Measurements from ENCODE around the gene MCUB.
"Not testable (repeated sequence)": the region's sequence is repeated elsewhere in the genome, so short reads cannot be mapped to it uniquely, and the experiment has no call there.

Gene MCUB

GRCh38 chr4:109574931-109575804 is 15.1 kb downstream of the MCUB start:
- no peak for DNase-seq
- Histone ChIP-seq H3K36me3 (ENCODE audit: control insufficient read depth, insufficient read depth, low read length) (no peaks in the 10 kb centered on the region), H3K4me1 (ENCODE audit: control insufficient read depth, insufficient read depth, low read length, poor library complexity, severe bottlenecking) (peaks cover 15% of the 10 kb centered on the region), H3K27me3 (replicated peaks; ENCODE audit: control insufficient read depth, insufficient read depth, low read length, poor library complexity, severe bottlenecking) (no peaks in the 10 kb centered on the region), H3K4me3 (ENCODE audit: insufficient read depth, low read depth, low read length, poor library complexity, severe bottlenecking) (no peak overlapping the region), H3K9me3 (ENCODE audit: control insufficient read depth, low read length) (no peaks in the 10 kb centered on the region), H3K27ac (ENCODE audit: insufficient read depth, low read length, poor library complexity, severe bottlenecking) (no peak overlapping the region)

- no peak for DNase-seq
- Histone ChIP-seq H3K27me3 (replicated peaks; ENCODE audit: control insufficient read depth, insufficient read depth, low read length, poor library complexity, severe bottlenecking) (no peaks in the 10 kb centered on the region), H3K9me3 (ENCODE audit: control insufficient read depth, low read length) (no peaks in the 10 kb centered on the region), H3K4me1 (ENCODE audit: control insufficient read depth, insufficient read depth, low read length, poor library complexity, severe bottlenecking) (peaks cover 15% of the 10 kb centered on the region), H3K36me3 (ENCODE audit: control insufficient read depth, insufficient read depth, low read length) (no peaks in the 10 kb centered on the region), H3K27ac (ENCODE audit: insufficient read depth, low read length, poor library complexity, severe bottlenecking) (no peak overlapping the region), H3K4me3 (ENCODE audit: insufficient read depth, low read depth, low read length, poor library complexity, severe bottlenecking) (no peak overlapping the region)
Observed at GRCh38 chr4:109576462-109576861, 16.4 kb downstream of the MCUB start.

- no peak for DNase-seq
- Histone ChIP-seq H3K27me3 (replicated peaks; ENCODE audit: control insufficient read depth, insufficient read depth, low read length, poor library complexity, severe bottlenecking) (no peaks in the 10 kb centered on the region), H3K4me3 (ENCODE audit: insufficient read depth, low read depth, low read length, poor library complexity, severe bottlenecking) (no peak overlapping the region), H3K36me3 (ENCODE audit: control insufficient read depth, insufficient read depth, low read length) (no peaks in the 10 kb centered on the region), H3K27ac (ENCODE audit: insufficient read depth, low read length, poor library complexity, severe bottlenecking) (no peak overlapping the region), H3K4me1 (ENCODE audit: control insufficient read depth, insufficient read depth, low read length, poor library complexity, severe bottlenecking) (peaks cover 15% of the 10 kb centered on the region), H3K9me3 (ENCODE audit: control insufficient read depth, low read length) (no peaks in the 10 kb centered on the region)
Observed at GRCh38 chr4:109578846-109579245, 18.8 kb downstream of the MCUB start.

GRCh38 chr4:109579997-109580396 is 20.0 kb downstream of the MCUB start:
- not testable (repeated sequence) for DNase-seq; H3K27ac ChIP-seq (ENCODE audit: insufficient read depth, low read length, poor library complexity, severe bottlenecking); H3K4me1 ChIP-seq (ENCODE audit: control insufficient read depth, insufficient read depth, low read length, poor library complexity, severe bottlenecking); H3K27me3 ChIP-seq (replicated peaks; ENCODE audit: control insufficient read depth, insufficient read depth, low read length, poor library complexity, severe bottlenecking); H3K36me3 ChIP-seq (ENCODE audit: control insufficient read depth, insufficient read depth, low read length); H3K4me3 ChIP-seq (ENCODE audit: insufficient read depth, low read depth, low read length, poor library complexity, severe bottlenecking); H3K9me3 ChIP-seq (ENCODE audit: control insufficient read depth, low read length)

GRCh38 chr4:109588176-109588575 is 28.1 kb downstream of the MCUB start:
- H3K27ac ChIP-seq (ENCODE audit: insufficient read depth, low read length, poor library complexity, severe bottlenecking): no peak overlapping the region
- DNase-seq: no peak

GRCh38 chr4:109589119-109589518 is 29.1 kb downstream of the MCUB start:
- no peaks in the 10 kb centered on the region for H3K27me3 ChIP-seq (replicated peaks; ENCODE audit: control insufficient read depth, insufficient read depth, low read length, poor library complexity, severe bottlenecking)
- DNase-seq: no peak
- no peak overlapping the region for H3K4me3 ChIP-seq (ENCODE audit: insufficient read depth, low read depth, low read length, poor library complexity, severe bottlenecking)
- H3K27ac ChIP-seq (ENCODE audit: insufficient read depth, low read length, poor library complexity, severe bottlenecking): no peak overlapping the region
- peaks cover 17% of the 10 kb centered on the region for H3K4me1 ChIP-seq (ENCODE audit: control insufficient read depth, insufficient read depth, low read length, poor library complexity, severe bottlenecking)
- H3K9me3 ChIP-seq (ENCODE audit: control insufficient read depth, low read length): no peaks in the 10 kb centered on the region
- H3K36me3 ChIP-seq (ENCODE audit: control insufficient read depth, insufficient read depth, low read length): no peaks in the 10 kb centered on the region

More at GRCh38 chr4:109588176-109588575, 28.1 kb downstream of the MCUB start:
- Histone ChIP-seq H3K36me3 (ENCODE audit: control insufficient read depth, insufficient read depth, low read length) (no peaks in the 10 kb centered on the region), H3K4me3 (ENCODE audit: insufficient read depth, low read depth, low read length, poor library complexity, severe bottlenecking) (no peak overlapping the region), H3K9me3 (ENCODE audit: control insufficient read depth, low read length) (no peaks in the 10 kb centered on the region), H3K4me1 (ENCODE audit: control insufficient read depth, insufficient read depth, low read length, poor library complexity, severe bottlenecking) (peaks cover 17% of the 10 kb centered on the region), H3K27me3 (replicated peaks; ENCODE audit: control insufficient read depth, insufficient read depth, low read length, poor library complexity, severe bottlenecking) (no peaks in the 10 kb centered on the region)

GRCh38 chr4:109589605-109590004 is 29.6 kb downstream of the MCUB start:
- H3K27ac ChIP-seq (ENCODE audit: insufficient read depth, low read length, poor library complexity, severe bottlenecking): no peak overlapping the region
- H3K4me1 ChIP-seq (ENCODE audit: control insufficient read depth, insufficient read depth, low read length, poor library complexity, severe bottlenecking): peaks cover 17% of the 10 kb centered on the region
- no peak for DNase-seq

GRCh38 chr4:109590905-109591304 is 30.9 kb downstream of the MCUB start:
- no peaks in the 10 kb centered on the region for H3K36me3 ChIP-seq (ENCODE audit: control insufficient read depth, insufficient read depth, low read length)
- no peaks in the 10 kb centered on the region for H3K9me3 ChIP-seq (ENCODE audit: control insufficient read depth, low read length)
- H3K4me3 ChIP-seq (ENCODE audit: insufficient read depth, low read depth, low read length, poor library complexity, severe bottlenecking): no peak overlapping the region
- H3K4me1 ChIP-seq (ENCODE audit: control insufficient read depth, insufficient read depth, low read length, poor library complexity, severe bottlenecking): peaks cover 17% of the 10 kb centered on the region
- no peak for DNase-seq
- H3K27ac ChIP-seq (ENCODE audit: insufficient read depth, low read length, poor library complexity, severe bottlenecking): no peak overlapping the region
- H3K27me3 ChIP-seq (replicated peaks; ENCODE audit: control insufficient read depth, insufficient read depth, low read length, poor library complexity, severe bottlenecking): no peaks in the 10 kb centered on the region

More at GRCh38 chr4:109589605-109590004, 29.6 kb downstream of the MCUB start:
- no peaks in the 10 kb centered on the region for H3K9me3 ChIP-seq (ENCODE audit: control insufficient read depth, low read length)
- H3K27me3 ChIP-seq (replicated peaks; ENCODE audit: control insufficient read depth, insufficient read depth, low read length, poor library complexity, severe bottlenecking): no peaks in the 10 kb centered on the region
- H3K36me3 ChIP-seq (ENCODE audit: control insufficient read depth, insufficient read depth, low read length): no peaks in the 10 kb centered on the region
- H3K4me3 ChIP-seq (ENCODE audit: insufficient read depth, low read depth, low read length, poor library complexity, severe bottlenecking): no peak overlapping the region

GRCh38 chr4:109592367-109592766 is 32.3 kb downstream of the MCUB start:
- H3K27ac ChIP-seq (ENCODE audit: insufficient read depth, low read length, poor library complexity, severe bottlenecking): no peak overlapping the region
- H3K27me3 ChIP-seq (replicated peaks; ENCODE audit: control insufficient read depth, insufficient read depth, low read length, poor library complexity, severe bottlenecking): no peaks in the 10 kb centered on the region
- H3K36me3 ChIP-seq (ENCODE audit: control insufficient read depth, insufficient read depth, low read length): no peaks in the 10 kb centered on the region
- no peaks in the 10 kb centered on the region for H3K9me3 ChIP-seq (ENCODE audit: control insufficient read depth, low read length)
- DNase-seq: no peak
- peaks cover 17% of the 10 kb centered on the region for H3K4me1 ChIP-seq (ENCODE audit: control insufficient read depth, insufficient read depth, low read length, poor library complexity, severe bottlenecking)
- no peak overlapping the region for H3K4me3 ChIP-seq (ENCODE audit: insufficient read depth, low read depth, low read length, poor library complexity, severe bottlenecking)

GRCh38 chr4:109595123-109595522 is 35.1 kb downstream of the MCUB start:
- H3K9me3 ChIP-seq (ENCODE audit: control insufficient read depth, low read length); H3K36me3 ChIP-seq (ENCODE audit: control insufficient read depth, insufficient read depth, low read length); DNase-seq; H3K4me3 ChIP-seq (ENCODE audit: insufficient read depth, low read depth, low read length, poor library complexity, severe bottlenecking); H3K4me1 ChIP-seq (ENCODE audit: control insufficient read depth, insufficient read depth, low read length, poor library complexity, severe bottlenecking); H3K27me3 ChIP-seq (replicated peaks; ENCODE audit: control insufficient read depth, insufficient read depth, low read length, poor library complexity, severe bottlenecking); H3K27ac ChIP-seq (ENCODE audit: insufficient read depth, low read length, poor library complexity, severe bottlenecking): not testable (repeated sequence)

Data from effector memory CD4-positive, alpha-beta T cell (primary cell).